ENCODE data around the gene CAD.
"Not testable (repeated sequence)": the region's sequence is repeated elsewhere in the genome, so short reads cannot be mapped to it uniquely, and the experiment has no call there.

The CAD gene

GRCh38 chr2:27261926-27262298, 44.7 kb downstream of the CAD start:
- no peak for TF ChIP-seq CTCF (IDR thresholded peaks at IDR 0.05; ENCODE audit: extremely low read depth, missing control alignments)
- no peak for DNase-seq (ENCODE audit: low spot score)

GRCh38 chr2:27262379-27263286, 45.5 kb downstream of the CAD start, which contains the start of gene SLC30A3:
Gene SLC30A3 (minus strand): TSS chr2:27263047. CDS start chr2:27262906, 141 bp downstream.
- TF ChIP-seq CTCF (IDR thresholded peaks at IDR 0.05; ENCODE audit: extremely low read depth, missing control alignments): no peak
- DNase-seq (ENCODE audit: low spot score): peak; percentile 94

- DNase-seq (ENCODE audit: low spot score): peak; percentile 65
- no peak for TF ChIP-seq CTCF (IDR thresholded peaks at IDR 0.05; ENCODE audit: extremely low read depth, missing control alignments)
These were observed 46.4 kb downstream of the CAD start for GRCh38 chr2:27263287-27264252.

GRCh38 chr2:27264253-27264752, 47.1 kb downstream of the CAD start:
- no peak for TF ChIP-seq CTCF (IDR thresholded peaks at IDR 0.05; ENCODE audit: extremely low read depth, missing control alignments)
- no peak for DNase-seq (ENCODE audit: low spot score)

GRCh38 chr2:27264753-27265535, 47.8 kb downstream of the CAD start:
- peak; percentile 85 for DNase-seq (ENCODE audit: low spot score)
- TF ChIP-seq CTCF (IDR thresholded peaks at IDR 0.05; ENCODE audit: extremely low read depth, missing control alignments): peak; percentile 36

GRCh38 chr2:27265536-27265870, 48.3 kb downstream of the CAD start:
- DNase-seq (ENCODE audit: low spot score): no peak
- no peak for TF ChIP-seq CTCF (IDR thresholded peaks at IDR 0.05; ENCODE audit: extremely low read depth, missing control alignments)

GRCh38 chr2:27268296-27268695, 51.1 kb downstream of the CAD start:
- DNase-seq (ENCODE audit: low spot score): not testable (repeated sequence)
